Stimulated activated CD4-positive, alpha-beta T cell treated with anti-CD3 and anti-CD28 coated beads, TNF-alpha, amount 100 ng/mL, for 4 hours (primary cell): ENCODE data around the gene AOPEP.

Source experiments
- DNase-seq, 3 experiments: peaks; one replicate each; pipeline ENCODE4 v3.0.0-alpha.2; 2020; ENCODE audit warnings: low read depth in 3 of 3

Gene AOPEP

DNA sequence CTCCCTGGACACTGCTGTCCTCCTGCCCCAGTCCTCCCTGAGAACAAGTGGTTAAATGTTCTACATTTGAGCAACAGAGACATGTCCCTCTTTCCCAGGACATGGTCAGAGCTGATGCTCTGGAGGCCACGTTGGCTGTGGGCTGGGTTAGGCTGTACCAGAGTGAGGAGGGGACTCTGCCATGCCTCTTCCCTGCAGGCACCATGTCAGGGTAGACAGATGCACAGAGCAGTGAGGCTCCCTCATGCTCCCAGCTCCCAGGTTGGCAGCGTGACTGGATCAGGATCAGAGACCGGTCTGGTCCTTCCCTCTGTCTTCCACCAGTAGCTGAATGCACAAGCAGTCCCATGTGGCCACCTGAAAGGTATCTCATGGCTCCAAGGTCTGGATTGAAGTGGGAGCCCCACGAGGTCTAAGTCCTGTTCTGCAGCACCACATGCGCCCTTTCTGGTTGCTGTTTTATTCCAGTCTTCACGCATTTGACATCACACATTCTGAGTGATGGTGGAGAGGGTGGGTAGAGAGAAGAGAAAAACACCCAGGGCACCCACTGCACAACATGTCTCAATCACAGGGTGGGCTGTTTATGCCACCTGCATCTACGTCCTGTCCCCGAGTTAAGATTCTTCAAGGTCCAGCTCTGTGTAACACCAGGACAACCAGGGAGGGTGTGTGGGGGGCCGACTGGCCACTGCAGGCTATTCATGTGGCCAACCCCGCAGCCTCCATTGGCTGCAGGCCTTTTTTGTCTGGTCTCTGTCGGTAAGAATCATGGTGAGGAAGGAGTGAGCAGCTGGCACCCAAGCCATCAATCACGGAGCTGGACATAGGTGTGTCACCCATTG lies 386.2 kb downstream of the AOPEP start:
- no peak for DNase-seq

DNA sequence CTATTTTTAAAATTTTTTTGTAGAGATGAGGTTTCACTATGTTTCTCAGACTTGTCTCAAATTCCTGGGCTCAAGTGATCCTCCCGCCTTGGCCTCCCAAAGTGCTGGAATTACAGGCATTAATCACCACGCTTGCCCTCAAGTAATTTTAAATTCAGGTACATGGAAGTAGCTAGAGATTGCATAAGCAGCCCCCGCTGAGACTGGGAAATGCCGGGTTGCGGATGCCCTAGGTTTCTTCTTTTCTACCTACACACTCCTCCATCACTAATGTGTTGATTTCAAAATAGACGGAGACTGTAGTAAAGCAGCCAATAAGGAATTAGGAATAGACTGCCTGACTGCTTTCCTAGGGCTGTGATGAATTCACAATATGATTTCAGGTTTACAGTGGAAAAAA lies 388.6 kb downstream of the AOPEP start:
- DNase-seq: no peak

DNA sequence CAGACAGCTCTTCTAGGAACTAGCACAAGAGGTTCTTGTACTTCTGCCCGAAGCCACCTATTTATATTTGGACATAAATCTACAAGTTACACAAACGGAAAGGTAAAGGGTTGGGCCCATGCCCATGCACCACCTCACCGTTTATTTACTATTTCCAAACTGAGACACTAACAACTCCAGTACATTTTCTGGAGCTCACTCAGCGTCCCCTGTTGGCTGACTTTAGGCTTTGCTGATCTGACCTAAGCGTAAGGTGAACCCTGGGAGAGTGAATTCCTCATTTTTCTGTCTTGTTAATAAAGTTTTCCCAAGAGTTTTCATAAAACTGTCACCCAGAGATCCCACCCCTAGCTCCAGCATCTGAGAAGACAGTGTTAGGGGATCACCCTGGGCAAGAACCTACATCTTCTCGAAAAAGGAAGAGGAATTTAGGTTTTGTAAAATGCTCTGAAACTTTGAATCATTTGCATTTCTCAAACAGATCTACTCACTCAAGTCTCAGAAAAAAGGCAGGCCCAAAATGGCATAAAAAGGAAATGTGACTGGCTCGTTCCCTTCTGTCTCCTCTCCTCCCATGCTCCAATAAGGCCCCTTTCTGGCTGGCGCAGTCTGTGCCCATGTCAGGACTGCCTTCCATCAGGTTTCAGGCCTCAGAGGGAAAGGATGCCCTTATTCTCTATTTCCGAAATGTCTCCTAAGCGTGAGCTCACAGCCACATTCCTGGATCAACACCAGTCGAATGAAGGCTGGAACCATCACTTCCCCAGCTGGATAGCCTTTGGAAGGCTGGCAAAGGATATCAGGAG lies 389.7 kb downstream of the AOPEP start:
- no peak for DNase-seq

DNA sequence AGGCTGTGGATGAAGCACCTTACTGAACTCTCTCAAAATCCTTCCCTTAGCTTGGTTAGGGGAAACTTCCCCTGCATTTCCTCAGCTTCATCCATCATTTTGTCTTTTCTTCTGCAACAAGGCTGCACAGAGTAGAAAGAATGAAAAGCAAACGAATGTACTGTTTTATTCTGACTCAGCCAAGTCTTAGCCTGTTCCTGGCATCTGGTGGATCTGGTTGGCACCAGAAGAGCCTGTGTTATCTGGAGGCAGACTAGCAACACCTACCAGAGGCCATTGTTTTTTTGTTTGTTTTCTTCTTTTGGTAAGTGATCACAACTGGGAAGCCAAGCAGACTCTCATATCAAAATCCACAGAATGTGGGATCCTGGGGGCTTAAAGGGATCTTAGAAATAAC lies 390.3 kb downstream of the AOPEP start:
- DNase-seq: no peak

DNA sequence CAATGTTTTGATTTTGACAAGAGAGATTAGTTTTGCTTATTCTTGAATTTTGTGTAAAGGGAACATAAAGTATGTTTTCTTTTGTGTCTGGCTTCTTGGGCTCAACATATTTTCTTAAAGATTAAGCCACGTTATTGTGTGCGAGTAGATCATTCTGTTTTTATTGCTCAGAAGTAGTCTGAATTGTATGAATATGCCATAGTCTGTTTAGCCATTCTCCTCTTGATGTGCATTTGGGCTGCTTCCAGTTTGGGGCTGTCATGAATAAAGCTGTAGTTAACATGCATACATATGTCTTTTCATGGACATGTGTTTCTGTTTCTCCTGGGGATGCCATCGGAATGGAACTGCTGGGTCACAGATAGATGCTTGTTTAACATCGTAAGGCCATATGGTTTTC lies 392.1 kb downstream of the AOPEP start:
- DNase-seq: no peak

DNA sequence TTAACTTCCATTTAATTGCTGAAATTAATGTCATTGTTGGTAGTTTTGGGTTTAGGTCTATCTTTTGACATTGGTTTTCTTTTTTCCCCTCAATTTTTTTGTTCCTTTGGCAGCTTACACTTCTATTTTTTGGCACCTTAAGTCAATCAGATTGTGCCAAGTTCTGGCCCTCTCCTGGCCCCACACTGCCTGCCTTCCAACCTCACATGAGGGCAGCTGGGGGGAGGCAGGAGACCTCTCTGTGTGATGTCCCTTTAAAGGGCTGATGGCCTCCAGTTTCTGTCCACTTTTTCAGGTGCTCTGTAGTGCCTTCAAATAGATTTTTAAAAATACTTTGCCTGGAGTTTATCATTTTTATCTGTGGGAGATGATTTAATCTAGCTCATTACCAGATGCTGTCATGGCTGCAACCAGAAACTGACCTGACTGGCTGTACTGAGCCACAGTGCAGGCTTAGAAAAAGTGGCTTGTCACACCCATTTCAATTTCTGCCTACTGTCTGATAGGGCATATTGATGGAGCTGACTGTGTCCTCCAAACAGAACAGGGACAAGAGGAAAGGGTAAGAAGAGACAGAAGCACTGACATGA lies 394.4 kb downstream of the AOPEP start:
- DNase-seq: no peak

DNA sequence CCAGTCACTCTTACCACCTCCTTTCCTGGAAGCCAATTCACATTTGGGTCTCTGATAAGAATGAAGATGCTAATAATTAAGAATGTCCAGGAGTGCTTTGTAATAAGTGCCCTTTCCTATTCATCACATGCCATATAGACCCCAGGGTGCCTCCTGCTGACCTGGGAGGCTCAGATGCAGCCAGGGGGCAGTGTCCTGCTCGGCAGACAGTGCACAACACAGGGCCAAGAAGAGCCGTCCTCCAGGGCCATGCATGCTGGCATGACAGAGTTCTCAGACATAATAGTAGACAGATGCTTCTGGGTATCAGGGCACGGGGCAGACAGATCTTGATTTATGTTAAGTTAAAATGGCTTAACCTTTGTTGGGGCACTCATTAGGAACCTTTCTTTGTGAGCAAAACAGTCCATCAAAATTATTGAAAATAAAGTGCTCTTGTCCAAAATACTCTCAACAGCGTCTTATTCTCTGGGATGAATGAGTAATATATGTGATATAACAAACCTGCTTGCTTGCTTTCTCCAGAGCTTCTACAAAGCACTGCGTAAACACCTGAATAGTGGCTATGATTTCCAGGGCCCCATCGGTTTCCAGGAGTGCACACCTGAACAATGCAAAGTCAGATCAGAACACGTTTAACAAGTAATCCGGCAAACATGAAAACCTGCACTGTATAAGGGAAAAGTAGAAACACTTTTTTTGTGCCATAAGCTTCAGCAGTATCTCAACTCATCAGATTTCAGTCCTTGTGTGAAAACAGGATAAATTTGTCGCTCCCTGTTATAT lies 398.3 kb downstream of the AOPEP start:
- no peak for DNase-seq

DNA sequence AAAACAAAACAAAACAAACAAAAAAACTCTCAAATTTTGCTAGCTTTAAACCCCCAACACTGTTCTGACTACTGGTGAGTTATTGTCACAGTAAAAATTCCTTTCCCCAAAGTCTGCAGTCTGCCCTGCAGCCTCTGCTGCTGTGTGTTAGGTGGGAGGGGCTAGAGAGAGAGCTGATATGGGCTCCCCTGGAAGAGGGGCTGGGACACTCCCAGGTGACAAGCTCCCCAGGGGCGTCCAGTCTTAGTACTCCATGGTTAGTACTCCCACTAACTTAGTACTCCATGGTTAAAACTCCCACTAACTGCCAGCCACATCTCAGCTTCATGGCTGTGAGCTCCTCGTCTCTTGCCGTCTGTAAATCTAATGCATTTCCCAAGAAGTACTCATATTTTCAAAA lies 399.2 kb downstream of the AOPEP start:
- DNase-seq: no peak

DNA sequence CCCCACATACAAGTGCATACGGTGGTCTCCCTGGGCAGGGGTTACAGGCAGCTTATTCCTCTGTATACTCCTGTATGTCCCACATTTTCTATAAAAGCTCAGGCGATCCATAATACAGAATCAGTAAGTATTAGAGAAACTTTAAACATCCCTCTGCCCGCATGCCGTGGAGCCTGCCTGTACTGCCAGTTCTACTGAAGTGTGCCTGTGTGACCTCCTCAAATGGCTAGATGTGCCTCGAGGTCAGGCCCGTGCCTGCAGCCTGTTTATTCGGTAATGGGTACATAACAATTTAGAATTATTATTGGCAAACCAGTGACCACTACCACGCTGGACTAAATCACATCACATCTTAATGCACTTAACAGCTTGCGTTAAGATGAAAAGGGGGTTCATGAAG lies 400.2 kb downstream of the AOPEP start:
- DNase-seq: no peak

DNA sequence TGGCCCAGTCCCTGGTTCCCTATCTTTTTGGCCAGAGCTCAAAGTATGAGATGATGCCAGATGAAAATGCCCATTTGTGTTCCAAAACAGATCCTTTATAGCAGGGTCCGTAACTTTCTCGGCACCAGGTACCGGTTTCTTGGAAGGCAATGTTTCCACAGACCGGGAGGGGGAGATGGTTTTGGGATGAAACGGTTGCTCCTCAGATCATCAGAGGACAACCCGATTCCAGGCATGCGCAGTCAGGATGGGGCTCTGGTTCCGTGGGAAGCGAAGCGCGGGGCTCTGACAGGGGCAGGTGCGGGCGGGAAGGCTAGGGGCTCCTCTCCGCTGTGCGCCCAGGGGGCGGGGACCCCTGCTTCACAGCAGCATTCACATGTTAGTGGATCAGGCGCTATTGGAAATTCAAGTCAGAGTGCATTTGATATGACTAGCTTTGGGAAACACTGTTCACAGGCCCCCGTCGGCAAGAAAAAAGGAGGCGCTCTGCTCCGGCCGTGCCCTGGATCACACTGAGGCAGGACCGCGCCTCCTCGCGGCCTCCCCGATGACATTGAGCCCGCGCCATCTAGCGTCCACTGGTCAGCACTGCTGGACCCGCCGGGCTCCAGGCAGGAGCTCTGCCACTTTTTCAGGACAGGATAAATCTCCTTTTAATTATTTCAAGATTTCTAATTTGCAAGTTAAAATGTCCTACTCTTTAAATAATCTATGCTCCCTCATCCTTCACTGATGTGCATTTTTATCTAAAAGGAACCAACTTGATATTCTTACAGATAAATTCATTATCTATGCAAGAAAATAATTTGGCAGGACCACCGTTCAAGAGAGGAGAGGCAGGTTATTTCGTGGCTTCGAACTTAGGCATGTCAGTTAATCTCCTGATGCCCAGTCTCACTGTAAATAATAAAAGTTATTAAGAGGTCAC lies 401.0 kb downstream of the AOPEP start:
- peak; percentile 33 to 40 (median 34) for DNase-seq

DNA sequence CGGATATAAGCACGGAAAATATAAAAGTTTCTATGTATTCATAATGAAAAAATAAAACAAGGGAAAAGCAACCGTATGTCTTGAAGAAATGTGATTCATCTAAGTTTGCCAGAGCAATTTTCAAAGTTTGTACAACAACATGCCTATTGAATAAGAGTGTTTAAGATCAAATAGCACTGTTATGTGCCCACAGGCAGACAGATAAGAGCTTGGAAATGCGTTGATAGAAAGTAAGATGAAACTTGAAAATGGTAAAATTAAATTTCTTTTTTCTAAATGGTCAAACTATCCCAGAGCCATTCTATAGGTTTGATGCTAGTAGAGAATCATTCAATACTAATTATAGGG lies 401.7 kb downstream of the AOPEP start:
- no peak for DNase-seq

DNA sequence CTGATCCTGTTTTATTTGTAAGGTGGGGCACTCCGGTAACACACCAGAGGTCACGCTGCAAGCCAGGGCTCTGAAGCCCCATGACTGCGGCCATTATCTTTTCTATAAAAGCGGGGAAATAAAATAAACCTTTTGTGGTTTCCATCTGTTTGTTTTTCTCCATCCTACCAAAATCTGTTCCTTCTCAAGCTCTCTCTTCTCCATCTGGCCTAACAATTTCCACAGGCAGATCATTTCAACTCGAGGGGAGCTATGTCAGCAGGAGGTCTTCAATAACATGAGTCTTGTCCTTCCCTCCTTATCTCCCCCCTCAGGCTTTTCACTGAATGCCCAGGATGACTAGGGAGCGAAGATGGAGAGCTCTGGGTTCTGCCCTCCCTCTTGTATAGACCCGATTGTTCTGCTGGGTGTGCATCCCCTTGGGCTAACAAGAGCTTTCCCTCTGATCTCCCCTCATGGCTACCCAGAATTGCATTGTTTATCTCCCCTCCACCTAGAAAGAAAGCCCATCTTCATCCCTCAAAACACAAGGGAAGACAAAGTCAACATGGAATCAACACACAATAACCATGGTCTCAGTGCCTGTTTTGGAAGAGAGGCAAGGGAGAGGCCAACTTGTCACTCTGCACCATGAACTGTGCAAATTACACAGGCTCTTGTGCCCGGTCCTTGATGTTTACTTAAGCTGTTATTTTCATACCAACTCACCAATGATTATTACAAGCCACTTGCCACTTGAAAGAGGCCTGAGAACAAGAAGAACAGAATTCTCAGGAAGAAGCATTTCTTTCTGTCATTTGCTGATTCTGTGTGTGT lies 403.2 kb downstream of the AOPEP start:
- DNase-seq: no peak

DNA sequence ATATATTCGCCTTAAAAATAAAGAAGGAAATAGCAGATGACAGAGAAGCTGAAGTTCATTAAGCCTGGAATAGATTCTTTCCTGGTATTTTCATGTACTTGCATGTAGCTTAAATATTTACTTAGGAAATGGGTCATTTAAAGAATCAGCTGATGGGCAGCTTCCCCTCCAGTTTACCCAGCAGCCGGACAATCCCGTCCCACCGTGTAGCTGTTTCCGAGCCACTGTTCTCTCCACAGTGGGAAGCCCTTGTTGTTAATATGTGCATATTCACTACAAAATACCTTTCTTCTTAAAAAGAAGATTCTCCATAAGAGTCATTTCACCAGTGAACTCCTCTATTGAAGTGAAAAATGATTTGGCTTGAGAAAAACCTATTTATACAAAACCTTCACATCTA lies 404.0 kb downstream of the AOPEP start:
- DNase-seq: no peak

DNA sequence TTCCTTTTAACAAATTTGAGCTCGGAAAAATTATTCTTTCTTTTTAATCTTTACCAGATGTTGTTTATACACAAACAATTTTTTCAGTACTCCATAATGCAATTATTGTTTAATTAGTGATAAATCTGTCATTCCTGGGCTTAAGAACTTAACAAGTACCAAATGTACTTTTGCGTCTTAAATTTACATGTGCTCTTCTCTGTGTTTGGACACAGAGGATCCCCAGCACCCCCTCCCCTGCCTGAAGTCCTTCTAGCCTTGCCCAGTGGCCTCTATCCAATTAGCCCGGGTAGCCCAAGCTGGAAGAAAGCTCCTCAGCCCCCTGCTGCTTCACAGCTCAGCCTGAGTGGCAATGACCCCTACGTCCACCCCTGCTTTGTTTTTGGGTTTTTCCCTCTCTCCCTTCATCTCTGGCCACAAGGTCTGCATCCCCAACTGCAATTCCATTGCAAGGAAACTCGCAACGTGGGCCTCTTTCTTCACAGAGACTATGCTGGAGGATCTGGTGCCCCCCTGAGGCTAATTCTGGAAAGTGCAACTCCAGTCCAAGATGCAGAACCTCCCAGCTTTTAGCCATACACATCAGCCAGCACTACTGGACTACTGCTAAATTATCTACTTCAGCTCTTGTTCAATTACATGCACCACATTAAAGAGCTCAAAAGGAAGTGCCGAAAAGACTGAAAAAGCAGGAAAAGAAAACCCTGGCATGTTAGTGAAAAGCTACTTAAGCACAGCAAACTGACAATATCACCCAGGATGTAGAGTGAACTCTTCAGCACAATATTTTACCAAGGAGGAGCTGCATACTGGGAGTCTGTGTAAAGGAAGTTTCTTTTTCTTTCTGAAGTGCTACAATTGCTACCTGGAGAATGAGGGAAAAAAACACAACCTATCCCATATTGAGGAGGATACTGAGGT lies 404.8 kb downstream of the AOPEP start:
- DNase-seq: peak in 2 of 3 experiments; percentile 6 to 13

DNA sequence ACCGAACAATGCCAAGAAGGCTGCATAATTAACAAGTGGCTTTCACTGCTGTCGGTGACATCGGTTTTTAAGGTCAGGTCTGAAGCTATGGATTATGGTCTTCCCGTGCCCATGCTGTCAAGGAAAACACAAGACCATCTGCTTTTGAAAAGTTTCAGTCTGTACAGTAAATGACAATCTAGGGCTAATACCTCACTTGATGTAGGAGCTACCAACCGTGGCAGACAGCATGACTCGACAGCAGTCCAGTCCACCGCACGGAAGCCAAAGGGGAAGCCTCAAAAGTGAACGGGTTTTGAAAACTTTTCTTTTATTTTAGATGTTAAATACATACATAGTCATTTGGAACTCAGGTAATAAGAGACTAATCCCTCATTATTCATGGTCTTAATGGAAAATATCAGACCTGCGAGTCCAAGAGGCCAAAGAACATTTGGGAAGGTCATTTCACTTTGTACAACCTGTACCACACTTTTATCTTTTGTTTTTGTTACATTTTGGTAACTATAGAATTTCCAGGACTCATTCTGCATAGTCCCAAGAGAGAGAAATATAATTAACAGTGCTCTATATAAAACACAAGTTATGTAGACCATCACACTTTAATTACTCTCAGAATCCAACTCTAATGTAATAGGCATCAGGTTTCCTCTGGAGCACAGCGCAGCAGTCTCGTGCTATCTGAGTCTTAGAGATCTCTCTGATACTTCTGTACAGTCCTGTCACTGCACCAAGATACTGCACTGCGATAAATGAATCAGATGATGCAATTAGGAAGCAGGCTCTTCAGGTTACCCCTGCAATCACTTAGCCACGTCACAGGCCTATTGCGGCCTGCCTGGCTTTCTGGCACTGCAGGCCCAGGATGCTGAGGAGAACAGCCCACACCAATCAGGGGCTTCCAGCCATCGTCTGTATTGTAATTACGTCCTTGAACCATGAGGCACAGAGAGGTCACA lies 406.1 kb downstream of the AOPEP start:
- DNase-seq: no peak

DNA sequence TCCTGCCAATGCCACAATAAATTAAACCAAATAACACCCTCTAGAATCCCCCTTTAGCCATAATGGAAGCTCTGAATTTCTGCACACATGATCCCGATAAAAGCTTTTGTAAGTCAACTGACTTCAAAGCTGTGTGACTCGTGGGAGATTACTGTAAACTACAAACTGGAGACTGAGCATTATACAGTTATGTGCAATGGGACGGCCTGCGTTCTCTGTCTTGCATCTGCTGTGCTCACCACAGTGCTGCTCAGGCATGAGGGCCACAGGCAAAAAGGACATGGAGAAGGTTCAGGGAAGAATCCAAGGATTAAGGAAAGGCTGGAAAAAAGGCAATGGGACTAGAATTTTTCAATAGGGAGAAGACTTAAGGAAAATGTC lies 406.8 kb downstream of the AOPEP start:
- no peak for DNase-seq

DNA sequence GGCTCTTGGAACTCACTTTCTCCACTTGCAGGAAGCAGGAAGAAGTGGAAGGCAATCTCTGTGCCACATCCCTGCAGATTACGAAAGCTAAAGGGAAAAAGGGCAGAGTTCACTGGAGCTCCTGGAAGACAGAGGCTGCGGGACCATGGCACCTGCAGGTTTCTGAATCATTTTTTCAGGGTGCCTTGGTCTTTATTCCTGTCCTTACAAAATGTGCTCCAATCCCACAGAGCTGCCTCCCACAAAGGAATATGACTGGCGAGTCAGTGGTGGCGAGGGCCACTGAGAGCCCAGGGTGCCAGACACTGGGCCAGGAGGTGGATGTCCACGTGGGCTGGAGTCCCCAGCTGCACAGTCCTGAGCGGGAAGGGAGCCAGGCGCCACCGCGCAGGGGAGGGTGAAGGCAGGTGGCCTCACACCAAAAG lies 408.0 kb downstream of the AOPEP start:
- DNase-seq: no peak

DNA sequence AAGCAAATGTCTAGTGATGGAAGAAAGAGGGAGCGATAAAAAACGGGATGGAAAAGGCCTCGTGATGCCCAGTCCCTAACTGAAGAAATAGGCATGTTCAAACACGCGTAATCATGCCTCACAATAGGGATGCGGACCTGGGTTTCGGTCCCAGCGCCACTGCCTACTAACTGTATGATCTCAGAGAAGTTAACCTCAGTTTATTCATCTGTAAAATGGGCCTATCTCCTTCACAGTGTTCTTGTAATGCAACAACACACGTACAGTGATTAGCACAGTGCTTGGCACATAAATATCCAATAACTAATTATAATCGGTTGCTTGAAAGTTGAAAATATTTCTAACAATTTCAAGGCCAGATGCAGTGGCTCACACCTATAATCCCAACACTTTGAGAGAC lies 409.3 kb downstream of the AOPEP start:
- no peak for DNase-seq
